HFF-Myc (cell line): ENCODE data around the gene APOF.
"Not testable (repeated sequence)": the region's sequence is repeated elsewhere in the genome, so short reads cannot be mapped to it uniquely, and the experiment has no call there.

Source experiments
- DNase-seq: peaks from one replicate; pipeline ENCODE4 v3.0.0-alpha.2; 2011; ENCODE audit warnings: low read depth; ENCODE audit errors: extremely low read depth
- H3K4me3 ChIP-seq: replicated peaks from 2 replicates; pipeline ENCODE4 v1.5.1; 2011; ENCODE audit warnings: low read depth, mild to moderate bottlenecking, control low read depth, low read length
- TF ChIP-seq, protein P1 (sequence below): IDR thresholded peaks from 2 replicates; pipeline ENCODE4 v1.5.1; 2012; ENCODE audit warnings: mild to moderate bottlenecking, low read depth, low read length, control low read depth; ENCODE audit errors: missing control alignments

The APOF gene

DNA sequence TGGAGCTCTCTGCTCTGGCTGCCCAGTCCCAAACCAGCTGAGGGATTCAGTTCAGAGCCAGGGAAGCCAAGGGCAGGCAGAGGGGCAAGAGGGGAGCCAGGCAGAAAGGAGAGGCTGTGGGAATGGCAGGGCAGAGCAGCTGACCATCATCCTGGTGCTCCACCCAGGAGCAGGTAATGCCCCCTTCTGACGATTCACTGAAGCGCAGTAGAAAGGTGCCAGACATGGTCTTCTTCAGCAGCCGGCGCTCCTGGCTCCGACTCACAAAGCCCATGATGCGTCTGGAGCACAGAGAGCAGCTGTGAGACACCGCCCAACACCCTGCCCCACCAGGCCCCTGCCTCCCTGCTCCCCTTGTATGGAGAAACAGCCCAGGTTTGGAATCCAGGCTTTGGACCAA is 16.0 kb downstream of the APOF start:
- no peak overlapping the region for H3K4me3 ChIP-seq
- TF ChIP-seq, protein P1, sequence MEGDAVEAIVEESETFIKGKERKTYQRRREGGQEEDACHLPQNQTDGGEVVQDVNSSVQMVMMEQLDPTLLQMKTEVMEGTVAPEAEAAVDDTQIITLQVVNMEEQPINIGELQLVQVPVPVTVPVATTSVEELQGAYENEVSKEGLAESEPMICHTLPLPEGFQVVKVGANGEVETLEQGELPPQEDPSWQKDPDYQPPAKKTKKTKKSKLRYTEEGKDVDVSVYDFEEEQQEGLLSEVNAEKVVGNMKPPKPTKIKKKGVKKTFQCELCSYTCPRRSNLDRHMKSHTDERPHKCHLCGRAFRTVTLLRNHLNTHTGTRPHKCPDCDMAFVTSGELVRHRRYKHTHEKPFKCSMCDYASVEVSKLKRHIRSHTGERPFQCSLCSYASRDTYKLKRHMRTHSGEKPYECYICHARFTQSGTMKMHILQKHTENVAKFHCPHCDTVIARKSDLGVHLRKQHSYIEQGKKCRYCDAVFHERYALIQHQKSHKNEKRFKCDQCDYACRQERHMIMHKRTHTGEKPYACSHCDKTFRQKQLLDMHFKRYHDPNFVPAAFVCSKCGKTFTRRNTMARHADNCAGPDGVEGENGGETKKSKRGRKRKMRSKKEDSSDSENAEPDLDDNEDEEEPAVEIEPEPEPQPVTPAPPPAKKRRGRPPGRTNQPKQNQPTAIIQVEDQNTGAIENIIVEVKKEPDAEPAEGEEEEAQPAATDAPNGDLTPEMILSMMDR: no peak
- no peak for DNase-seq

DNA sequence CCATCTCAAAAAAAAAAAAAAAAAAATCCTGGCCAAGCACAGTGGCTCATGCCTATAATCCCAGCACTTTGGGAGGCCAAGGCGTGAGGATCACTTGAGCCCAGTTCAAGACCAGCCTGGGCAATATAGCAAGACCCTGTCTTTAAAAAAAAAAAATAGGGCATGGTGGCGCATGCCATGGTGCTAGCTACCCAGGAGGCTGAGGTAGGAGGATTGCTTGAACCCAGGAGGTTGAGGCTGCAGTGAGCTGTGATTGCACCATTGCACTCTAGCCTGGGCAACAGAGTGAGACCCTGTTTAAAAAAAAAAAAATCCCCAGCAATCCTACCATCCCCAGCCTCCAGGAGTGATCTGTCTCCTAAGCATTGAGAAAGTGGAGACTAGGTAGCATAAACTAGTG is 20.4 kb downstream of the APOF start:
- not testable (repeated sequence) for DNase-seq, H3K4me3 ChIP-seq

DNA sequence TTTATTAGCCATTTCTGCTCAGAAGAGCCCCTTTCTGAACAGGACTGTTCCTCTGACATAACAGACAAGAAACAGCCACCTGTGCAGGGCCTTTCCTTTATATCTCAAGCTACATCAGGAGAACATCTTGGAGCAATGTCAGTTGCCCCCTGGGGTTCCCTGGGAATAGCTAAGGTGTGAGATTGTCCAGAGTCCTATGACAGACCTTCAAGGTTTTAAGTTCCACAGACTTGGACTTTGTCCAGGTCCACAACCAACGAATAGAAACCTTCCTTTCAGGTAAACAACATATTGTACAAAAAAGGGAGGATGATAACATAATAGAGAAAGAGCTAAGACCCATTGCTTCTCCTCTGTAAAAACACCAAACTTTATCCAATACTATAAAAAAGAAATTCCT is 21.0 kb downstream of the APOF start:
- H3K4me3 ChIP-seq: no peak overlapping the region
- DNase-seq: no peak
- TF ChIP-seq, protein P1: no peak

DNA sequence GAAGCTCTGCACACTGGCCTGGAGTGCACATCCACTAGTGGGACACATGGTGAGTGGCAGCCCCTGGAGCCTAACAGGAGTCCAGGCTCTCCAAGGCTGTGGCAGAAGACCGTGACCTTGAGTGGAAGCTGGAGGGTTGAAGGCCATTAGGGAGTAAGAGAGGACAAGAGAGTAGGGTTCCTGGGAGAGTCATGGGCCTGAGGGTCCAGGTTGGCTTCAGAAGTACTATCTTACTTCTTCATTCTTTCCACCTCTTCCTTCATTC is 23.6 kb downstream of the APOF start:
- TF ChIP-seq, protein P1: no peak
- DNase-seq: no peak
- no peak overlapping the region for H3K4me3 ChIP-seq

DNA sequence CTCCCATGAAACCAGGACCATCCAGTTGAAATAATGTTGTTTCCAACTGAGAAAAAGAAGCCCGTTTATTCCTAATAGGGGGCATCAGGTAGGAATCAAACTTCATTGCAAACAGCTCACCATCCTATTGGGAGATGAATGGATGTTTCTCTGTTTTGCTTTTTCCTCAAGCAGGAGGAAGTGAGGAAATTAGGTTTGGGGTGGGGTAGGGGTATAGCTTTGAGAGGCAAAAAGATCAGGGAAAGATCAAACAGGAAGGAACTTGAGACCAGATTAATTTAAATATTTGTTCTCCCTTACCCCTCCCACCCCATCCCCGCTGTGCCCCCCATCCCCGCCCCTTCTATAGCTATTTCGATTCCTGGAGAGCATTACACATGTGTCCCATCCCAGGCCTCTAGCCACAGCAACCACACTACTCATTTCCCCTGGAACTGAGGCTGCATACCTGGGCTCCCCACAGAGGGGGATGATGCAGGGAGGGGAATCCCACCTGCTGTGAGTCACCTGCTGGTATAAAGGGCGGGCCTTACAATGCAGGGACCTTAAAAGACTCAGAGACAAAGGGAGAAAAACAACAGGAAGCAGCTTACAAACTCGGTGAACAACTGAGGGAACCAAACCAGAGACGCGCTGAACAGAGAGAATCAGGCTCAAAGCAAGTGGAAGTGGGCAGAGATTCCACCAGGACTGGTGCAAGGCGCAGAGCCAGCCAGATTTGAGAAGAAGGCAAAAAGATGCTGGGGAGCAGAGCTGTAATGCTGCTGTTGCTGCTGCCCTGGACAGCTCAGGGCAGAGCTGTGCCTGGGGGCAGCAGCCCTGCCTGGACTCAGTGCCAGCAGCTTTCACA is 24.1 kb downstream of the APOF start, which contains the start of gene IL23A:
Gene IL23A, plus strand, starts transcription at position 577 of the 850 bp plus-strand sequence. Its CDS starts 161 bp downstream, at position 738.
- H3K4me3 ChIP-seq: no peak within 1 kb of the TSS
- DNase-seq: no peak

DNA sequence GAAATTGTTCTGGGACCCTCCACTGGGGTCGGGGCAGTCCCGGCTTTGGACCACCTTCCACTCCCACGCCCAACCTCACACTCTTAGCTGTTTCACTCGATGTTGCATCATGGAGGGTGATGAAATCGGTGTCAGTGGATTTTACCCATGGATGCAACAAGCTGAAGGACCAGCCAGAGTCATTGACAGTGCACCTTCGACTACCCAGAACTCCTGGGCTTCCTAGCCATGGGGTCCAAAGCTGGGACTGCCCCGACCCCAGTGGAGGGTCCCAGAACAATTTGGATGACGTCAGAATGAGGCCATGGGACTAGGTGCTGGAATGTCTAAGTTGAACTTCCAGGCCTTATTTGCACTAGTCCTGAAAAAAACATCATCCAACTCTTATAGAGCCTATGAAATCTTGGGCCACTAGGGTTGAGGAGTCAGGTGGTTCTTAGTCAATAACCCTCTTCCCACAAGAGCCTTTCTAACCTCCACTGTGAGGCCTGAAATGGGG is 24.9 kb downstream of the APOF start:
- DNase-seq: no peak
- TF ChIP-seq, protein P1: no peak
- no peak overlapping the region for H3K4me3 ChIP-seq

More for the DNA sequence above, 24.1 kb downstream of the APOF start, which contains the start of gene IL23A:
- TF ChIP-seq, protein P1: no peak

DNA sequence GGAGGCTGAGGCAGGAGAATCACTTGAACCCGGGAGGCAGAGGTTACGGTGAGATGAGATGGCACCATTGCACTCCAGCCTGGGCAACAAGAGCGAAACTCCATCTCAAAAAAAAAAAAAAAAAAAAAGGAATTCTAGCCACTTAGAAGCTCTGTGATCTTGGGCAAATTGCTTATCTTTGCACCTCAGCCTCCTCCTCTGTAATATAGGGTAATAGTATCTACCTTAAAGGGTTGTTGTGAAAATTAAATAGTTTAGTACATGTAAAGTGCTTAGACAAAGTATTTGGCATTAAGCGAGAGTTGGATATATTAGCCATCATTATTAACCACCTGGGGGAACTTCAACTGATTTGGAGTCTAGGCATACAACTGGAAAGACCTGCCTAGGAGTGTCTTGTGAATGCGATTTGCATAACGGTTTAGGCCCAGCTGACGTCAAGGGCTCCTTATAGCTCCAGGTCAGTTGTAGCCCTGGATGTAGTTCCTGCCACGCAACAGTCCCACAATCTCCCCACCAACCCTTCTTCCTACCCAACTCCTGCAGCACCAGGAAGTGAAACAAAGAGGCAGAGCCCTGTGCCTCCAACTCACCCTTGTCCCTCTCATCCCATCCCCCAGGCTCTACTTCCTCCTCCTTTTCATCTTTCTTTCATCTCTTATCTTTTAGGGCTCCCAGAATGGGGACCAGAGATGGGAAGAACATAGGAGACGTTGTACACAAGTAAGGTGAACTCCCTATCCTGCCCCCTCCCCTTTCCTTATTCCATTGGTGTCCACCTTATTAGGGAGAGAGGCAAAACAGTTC is 26.1 kb downstream of the APOF start:
- no peak for DNase-seq
- TF ChIP-seq, protein P1: no peak
- no peak overlapping the region for H3K4me3 ChIP-seq

DNA sequence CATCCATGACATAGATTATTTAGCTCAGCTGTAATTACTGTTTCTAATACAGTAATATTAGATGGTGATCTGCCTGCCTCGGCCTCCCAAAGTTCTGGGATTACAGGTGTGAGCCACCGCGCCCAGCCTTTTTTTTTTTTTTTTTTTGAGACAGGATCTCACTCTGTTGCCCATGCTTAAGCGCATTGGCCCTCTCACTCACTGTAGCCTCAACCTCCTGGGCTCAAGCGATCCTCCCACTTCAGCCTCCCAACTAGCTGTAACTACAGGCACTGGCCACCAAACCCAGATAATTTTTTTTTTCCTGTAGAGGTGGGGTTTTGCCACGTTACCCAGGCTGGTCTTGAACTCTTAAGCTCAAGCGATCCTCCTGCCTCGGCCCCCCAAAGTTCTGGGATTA is 27.1 kb downstream of the APOF start:
- DNase-seq, H3K4me3 ChIP-seq: not testable (repeated sequence)
